Measurements from ENCODE around the gene PDK2.

The PDK2 gene

DNA sequence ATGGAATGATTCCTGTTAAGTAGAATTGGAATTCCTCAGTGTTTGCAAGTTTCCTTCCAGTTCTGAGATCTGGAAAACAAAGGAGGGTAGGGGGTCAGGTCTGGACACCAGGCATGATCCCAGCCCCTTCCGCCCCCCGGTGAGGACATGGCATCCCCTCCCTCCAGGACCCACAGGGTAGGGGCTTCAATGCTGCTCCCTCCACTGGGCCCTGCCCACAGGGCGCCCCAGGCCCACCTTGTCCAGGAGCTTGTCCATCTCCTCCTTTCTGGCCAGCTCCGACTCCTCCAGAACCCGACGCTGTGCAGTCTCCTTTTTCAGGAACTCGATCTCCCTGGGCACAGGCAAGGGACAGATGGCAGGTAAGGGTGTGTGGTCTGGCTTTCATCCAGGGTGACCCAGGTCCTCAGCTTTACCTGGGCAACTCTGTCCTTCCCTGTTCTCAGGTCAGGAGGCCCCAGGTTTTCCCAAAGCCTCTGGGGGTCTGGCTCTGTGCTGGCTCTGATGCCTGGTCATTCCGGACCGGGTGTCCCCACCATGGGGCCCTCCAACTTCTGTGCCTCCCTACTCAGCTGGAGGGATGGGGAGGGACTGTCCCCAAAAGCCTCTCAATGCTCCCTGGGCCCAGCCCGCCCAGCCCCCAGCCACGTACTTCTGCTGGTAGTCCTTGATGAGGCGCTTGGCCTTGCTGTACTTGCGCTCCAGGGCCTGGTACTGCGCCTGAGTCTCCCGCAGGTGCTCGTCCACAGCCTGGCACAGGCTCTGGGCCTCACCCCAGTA lies 40.4 kb downstream of the PDK2 start:
- TF ChIP-seq TAF1 (IDR thresholded peaks at IDR 0.05; ENCODE audit: borderline replicate concordance, low read depth, low read length) (no peak), POLR2A (IDR thresholded peaks at IDR 0.05; ENCODE audit: low read depth, low read length) (no peak), POLR2AphosphoS5 (IDR thresholded peaks at IDR 0.05; ENCODE audit: low read depth, low read length) (no peak)
- no peak for DNase-seq (ENCODE audit: insufficient read length)
- no peak for FAIRE-seq

DNA sequence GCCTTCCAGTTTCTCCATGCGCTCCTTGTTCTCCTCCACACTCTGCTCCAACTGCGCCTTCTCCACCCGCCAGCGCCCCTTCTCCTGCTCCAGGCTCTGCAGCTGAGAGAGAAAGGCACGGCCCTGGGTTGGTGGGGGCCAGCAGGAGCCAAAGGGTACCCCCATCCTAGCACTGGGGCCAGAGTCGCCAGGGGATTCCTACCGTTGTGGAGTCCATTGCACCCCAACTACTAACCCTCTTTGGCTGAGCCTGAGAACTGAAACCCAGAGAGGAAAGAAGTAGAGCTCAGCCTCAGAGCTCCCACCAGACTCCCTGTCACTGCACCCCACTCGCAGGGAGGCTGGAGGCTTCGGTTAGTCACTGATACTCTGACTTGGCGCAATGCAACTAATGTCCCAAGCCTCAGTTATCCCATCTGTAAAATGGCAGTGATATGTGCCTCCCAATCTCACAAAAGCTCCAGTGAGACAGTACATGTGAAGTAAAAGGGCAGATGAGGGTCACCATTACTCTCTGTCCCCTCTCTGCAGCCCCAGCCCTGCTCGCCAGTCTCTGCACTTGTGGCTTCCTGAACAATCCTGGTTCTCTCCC lies 41.0 kb downstream of the PDK2 start:
- TF ChIP-seq POLR2A (IDR thresholded peaks at IDR 0.05; ENCODE audit: low read depth, low read length), result no peak
- no peak for TF ChIP-seq TAF1 (IDR thresholded peaks at IDR 0.05; ENCODE audit: borderline replicate concordance, low read depth, low read length)
- no peak for TF ChIP-seq POLR2AphosphoS5 (IDR thresholded peaks at IDR 0.05; ENCODE audit: low read depth, low read length)
- FAIRE-seq, result no peak
- no peak for DNase-seq (ENCODE audit: insufficient read length)

DNA sequence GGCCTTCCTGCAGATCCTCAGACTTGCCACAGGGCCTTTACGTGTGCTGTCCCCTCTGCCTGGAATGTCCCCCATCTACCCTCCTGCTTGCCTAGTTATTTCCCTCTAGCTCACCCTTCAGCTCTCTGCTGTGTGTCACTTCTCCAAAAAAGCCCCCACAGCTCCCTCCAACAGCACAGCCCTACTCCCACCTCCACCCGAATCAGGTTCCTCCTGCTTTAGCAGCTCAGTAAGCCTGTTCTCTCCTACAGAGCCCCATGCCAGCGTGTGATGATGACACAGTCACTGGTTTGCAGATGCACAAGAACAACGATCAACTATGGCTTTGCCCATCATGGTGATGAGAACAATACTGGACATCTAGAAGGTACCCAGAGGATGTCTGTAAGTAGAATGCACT lies 41.9 kb downstream of the PDK2 start:
- FAIRE-seq, result no peak
- DNase-seq (ENCODE audit: insufficient read length), result no peak

DNA sequence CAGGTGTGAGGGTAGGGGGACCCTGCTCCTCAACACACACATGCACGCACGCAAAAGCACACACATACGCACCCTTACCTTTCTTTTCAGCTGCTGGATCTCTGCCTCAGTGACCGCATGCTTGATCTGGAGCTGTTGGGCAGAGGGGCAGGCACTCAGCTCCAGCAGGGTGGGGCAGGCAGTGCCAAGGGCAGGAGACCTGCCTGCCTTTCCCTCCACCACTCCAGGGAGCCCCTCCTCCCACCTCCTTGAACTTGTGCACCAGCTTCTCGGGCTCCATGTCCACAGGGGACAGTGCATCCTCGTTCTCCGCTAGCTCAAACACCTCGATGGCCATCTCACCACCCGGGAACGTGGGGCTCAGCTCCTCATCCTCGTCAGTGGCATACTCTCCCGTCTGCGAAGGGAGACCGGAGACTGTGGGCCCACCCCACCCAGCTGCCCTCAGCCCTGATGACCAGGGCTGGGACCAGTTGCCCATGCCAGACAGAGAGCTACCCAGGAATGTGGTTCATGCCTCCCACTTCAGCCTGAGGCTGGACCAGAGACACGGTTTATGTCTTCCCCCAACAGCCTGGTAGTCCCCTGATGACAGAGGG lies 44.1 kb downstream of the PDK2 start:
- no peak for DNase-seq (ENCODE audit: insufficient read length)
- peak; percentile 75 for FAIRE-seq

More for the DNA sequence above, 41.9 kb downstream of the PDK2 start:
- TF ChIP-seq POLR2AphosphoS5 (IDR thresholded peaks at IDR 0.05; ENCODE audit: low read depth, low read length), result no peak
- no peak for TF ChIP-seq POLR2A (IDR thresholded peaks at IDR 0.05; ENCODE audit: low read depth, low read length)
- no peak for TF ChIP-seq TAF1 (IDR thresholded peaks at IDR 0.05; ENCODE audit: borderline replicate concordance, low read depth, low read length)

DNA sequence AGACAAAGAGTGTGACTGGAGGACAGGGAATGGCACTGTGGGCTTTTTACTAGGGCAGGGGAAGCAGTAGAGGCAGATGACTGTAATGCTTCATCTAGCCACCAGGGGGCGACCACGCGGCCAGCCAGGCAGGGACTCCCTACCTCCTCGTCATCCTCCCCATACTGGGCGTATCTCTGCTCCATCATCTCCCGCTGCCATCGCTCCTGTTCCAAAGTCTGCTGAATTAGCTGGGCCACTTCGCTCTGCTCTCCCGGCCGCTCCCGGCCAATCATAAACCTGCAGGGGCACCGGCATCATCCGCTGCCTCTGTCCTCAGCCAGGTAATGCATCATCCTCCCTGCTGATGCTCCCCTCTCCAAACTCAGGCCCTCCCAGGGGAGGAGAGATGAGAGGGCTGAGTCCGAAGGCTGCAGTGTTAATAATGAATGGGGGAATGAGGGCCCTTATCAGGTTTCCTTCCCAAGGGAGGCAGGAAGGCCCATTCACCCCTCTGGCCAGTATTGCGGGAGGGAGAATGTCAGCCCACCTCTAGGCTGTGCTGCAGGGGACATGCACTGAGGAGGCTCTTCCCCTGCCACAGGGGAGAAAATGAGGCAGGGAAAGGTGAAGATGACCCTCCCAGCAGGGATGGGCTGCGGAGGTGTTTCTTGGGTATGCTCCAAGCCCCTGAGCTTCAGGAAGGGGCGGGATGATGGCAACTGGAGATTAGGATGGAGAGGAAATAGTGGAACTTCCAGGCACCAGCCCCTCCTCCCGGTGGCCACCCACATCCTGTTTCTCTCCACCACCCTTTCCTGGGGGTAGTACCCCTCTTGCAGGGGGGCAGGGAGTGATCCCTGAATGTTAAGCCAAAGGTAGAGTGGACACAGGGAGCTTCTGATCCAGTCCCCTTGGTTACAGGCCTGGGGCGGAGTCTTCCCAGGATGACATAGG lies 45.1 kb downstream of the PDK2 start:
- peak; percentile 92 for FAIRE-seq
- no peak for TF ChIP-seq POLR2A (IDR thresholded peaks at IDR 0.05; ENCODE audit: low read depth, low read length)
- no peak for TF ChIP-seq POLR2AphosphoS5 (IDR thresholded peaks at IDR 0.05; ENCODE audit: low read depth, low read length)
- TF ChIP-seq TAF1 (IDR thresholded peaks at IDR 0.05; ENCODE audit: borderline replicate concordance, low read depth, low read length), result no peak

More for the DNA sequence above, 44.1 kb downstream of the PDK2 start:
- TF ChIP-seq POLR2A (IDR thresholded peaks at IDR 0.05; ENCODE audit: low read depth, low read length), result no peak

DNA sequence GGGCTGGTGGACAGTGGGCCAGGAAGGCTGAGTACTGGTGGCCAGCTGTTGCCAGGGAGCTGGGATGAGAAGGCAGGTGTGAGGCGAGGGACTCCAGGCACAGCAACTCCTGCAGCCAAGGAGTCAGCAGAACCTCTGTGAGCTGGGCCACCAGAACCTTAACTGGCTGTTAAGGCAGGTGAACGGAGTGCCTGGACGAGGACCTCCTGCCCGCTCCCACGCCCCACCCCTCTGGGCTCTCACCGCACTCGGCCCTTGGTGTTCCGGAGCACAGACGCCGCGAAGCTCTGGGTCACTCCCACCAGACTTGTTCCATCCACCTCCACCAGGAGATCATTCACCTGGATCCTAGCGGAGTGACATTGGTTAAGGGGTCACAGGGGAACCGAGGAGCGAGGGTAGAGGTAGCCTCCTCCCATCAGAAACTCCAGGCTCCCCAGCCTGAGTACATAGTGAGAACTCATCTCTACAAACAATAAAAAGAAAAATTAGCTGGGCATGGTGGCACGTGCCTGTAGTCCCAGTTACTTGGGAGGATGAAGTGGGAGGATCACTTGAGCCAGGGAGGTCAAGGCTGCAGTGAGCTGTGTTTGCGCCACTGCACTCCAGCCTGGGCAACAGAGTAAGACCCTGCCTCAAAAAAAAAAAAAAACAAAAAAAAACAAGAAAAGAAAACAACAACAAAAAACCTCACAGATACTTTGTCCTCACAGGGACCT lies 46.0 kb downstream of the PDK2 start:
- TF ChIP-seq POLR2AphosphoS5 (IDR thresholded peaks at IDR 0.05; ENCODE audit: low read depth, low read length) (no peak), POLR2A (IDR thresholded peaks at IDR 0.05; ENCODE audit: low read depth, low read length) (no peak), TAF1 (IDR thresholded peaks at IDR 0.05; ENCODE audit: borderline replicate concordance, low read depth, low read length) (no peak)
- DNase-seq (ENCODE audit: insufficient read length), result no peak
- no peak for FAIRE-seq

More for the DNA sequence above, 45.1 kb downstream of the PDK2 start:
- peak; percentile 90 for DNase-seq (ENCODE audit: insufficient read length)

DNA sequence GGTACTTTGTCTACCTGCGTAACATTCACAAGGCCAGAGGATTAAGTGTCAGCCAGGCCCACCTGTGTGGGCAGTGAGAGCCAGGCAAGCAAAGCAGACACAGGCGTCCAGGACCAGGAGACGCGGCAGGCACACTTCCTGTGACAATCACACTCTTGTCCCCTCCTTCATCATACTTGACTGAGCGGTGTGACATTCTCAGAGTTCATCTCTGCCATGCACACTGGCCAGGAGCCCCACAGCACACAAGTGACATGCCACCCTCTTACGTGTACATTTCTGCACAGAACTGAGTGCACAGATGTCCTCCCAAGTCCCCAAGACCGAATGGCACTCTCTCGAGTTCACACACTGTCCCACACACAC lies 46.6 kb downstream of the PDK2 start:
- DNase-seq (ENCODE audit: insufficient read length) (no peak), FAIRE-seq (peak; percentile 64)
- no peak for TF ChIP-seq TAF1 (IDR thresholded peaks at IDR 0.05; ENCODE audit: borderline replicate concordance, low read depth, low read length)
- no peak for TF ChIP-seq POLR2AphosphoS5 (IDR thresholded peaks at IDR 0.05; ENCODE audit: low read depth, low read length)
- TF ChIP-seq POLR2A (IDR thresholded peaks at IDR 0.05; ENCODE audit: low read depth, low read length), result no peak

DNA sequence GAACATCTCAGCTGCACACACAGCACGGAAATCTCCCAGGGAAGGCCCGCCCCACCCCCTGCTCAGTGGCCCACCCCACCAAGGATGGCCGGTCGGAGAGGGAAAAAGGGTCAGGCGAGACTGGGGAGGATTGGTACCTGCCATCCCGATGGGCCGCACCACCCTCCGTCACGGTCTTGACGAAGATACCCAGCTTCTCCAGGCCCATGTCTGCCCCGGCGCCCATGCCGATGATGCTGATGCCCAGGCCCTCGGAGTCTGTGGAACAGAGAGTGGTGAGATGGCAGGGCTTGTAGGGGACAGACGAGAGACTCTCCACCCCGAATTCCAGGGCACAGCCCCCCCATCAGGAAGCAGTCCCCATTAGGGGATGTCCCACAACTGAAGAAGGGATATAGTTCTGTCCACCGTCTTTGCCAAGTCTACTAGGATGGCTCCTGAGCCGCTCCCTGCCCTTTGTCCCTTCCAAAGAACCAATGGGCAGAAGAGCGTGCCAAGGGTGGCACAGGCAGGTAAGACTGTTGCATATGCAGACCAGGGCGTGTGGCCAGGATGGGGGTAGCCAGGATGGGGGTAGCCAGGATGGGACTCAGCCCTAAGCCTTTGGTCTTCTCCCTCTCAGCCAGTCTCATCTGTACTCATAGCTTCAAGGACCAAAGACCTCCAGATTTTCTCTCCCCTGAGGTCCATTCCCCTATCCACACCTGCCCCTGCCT lies 48.5 kb downstream of the PDK2 start:
- no peak for DNase-seq (ENCODE audit: insufficient read length)
- no peak for TF ChIP-seq POLR2A (IDR thresholded peaks at IDR 0.05; ENCODE audit: low read depth, low read length)
- TF ChIP-seq POLR2AphosphoS5 (IDR thresholded peaks at IDR 0.05; ENCODE audit: low read depth, low read length), result no peak
- no peak for TF ChIP-seq TAF1 (IDR thresholded peaks at IDR 0.05; ENCODE audit: borderline replicate concordance, low read depth, low read length)
- no peak for FAIRE-seq

DNA sequence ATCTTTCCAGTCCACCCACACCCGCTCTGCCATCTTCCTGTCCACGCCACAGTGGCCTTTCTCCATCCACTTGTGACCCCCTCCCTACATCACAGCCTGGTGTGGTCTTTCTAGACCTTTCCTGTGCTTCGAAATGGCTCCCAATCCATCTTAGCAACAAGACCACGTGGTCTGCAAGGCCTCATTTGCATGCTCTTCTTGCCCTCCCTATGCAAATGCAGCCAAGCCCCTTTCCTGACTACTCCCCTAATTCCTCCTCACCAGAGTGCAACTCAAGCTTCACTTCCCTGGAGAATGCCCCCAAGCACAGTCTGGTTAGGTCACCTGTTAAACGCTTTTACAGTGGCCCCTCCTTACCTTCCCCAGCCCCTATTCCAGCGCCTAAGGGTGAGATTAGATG lies 49.2 kb downstream of the PDK2 start:
- no peak for FAIRE-seq
- no peak for DNase-seq (ENCODE audit: insufficient read length)
- TF ChIP-seq POLR2AphosphoS5 (IDR thresholded peaks at IDR 0.05; ENCODE audit: low read depth, low read length), result no peak
- TF ChIP-seq POLR2A (IDR thresholded peaks at IDR 0.05; ENCODE audit: low read depth, low read length), result no peak

DNA sequence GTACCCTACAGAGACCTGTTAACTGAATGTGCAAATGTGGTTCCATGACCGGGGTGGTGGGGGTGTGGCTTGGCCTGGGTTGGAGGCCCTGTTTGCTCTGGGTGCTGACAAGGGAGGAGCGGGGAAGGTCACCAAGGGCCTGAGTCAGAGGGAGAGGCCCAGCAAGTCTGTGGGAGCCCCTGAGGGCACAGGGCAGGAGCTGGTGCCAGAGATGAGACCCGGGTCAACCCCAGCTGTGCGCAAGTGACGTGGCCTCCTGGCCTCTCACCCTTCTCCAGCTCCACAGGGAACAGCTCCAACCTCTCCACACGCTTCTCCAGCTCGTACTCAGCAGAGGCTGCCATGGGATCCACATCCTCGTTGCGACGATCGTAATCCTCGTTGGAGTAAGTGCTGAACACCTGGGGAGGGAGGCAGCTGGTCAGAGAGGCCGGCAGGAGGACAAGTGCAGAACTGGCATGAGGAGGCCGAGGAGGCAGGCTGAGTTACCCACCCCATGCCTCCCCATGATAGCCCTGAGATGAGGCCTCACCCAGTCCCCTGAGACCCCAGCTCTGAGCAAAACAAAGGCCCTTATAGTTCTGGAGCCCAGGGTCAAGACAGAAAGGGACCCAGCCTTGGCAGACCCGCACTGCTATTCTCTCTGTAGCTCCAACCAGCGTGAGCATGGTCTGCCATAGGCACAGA lies 49.8 kb downstream of the PDK2 start:
- DNase-seq (ENCODE audit: insufficient read length) (no peak), FAIRE-seq (no peak)
- no peak for TF ChIP-seq POLR2A (IDR thresholded peaks at IDR 0.05; ENCODE audit: low read depth, low read length)
- TF ChIP-seq POLR2AphosphoS5 (IDR thresholded peaks at IDR 0.05; ENCODE audit: low read depth, low read length), result no peak
- no peak for TF ChIP-seq TAF1 (IDR thresholded peaks at IDR 0.05; ENCODE audit: borderline replicate concordance, low read depth, low read length)
